GM13977 (cell line): Measurements from ENCODE around the gene INPP4B.

Experiments used
- DNase-seq: peaks from one replicate; pipeline ENCODE4 v3.0.0; 2012; ENCODE audit warnings: low spot score
- CTCF ChIP-seq: IDR thresholded peaks from 2 replicates; pipeline ENCODE4 v1.5.1; 2012; ENCODE audit warnings: mild to moderate bottlenecking, control low read depth; ENCODE audit not compliant: insufficient read depth; ENCODE audit errors: extremely low read depth, missing control alignments
- in situ Hi-C: fragments of 300-500 bp; cut with MboI; formaldehyde crosslinking; loops from one replicate; pipeline ENCODE4 v1.12.0; 2022; ENCODE audit warnings: low sequenced_read_pairs, low pct_unique_long_range_greater_than_20kb, mixed read lengths, inconsistent platforms; ENCODE audit not compliant: unreplicated experiment

The INPP4B gene

GRCh38 chr4:142850478-142850877 lies 4.4 kb upstream of the INPP4B start:
- in situ Hi-C loops: no loop called here
- TF ChIP-seq CTCF: no peak
- no peak for DNase-seq

DNA sequence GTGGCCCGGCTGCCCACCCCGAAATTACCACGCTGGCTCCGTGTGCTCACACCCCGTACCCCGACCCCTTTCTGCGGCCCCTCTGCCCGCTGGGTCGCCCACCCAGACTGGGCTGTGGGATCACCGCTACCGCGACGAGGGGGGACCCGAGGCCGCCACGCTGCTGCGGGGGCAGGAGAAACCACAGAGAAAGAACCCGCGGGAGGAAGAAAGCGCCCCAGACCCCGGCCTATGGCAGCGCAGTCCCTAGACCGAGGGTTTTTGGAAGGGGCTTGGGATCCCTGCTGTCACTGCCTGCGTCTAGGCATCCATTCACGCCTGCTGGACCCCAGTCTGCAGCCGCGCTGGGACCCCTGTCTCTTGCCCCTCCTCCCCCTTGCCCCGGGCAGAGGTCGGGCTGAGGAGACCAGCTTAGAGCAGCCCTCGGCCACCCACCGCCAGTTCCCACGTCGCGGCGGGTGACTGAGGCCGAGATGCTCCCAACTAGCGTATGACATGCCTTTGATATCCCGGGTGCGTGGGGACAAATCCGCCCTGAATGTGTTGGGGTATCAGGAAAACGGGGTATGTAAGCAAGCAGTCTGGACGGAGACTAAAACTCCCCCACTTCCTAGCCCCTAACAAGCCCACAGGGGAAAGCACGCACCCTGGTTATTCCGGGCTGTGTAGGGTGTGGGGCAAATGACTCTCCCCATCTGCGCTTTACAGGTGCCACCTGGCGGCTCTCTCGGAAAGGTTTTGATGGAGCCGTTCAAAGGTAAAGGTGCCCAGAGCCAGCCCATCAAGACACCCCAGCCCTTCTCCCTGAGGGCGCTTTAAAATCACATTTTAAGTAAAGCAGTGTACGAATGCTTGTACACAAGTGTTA lies 862 bp upstream of the INPP4B start:
- in situ Hi-C loops: no loop called here
- peak; percentile 32 for TF ChIP-seq CTCF
- DNase-seq: peak; percentile 22

GRCh38 chr4:142845293-142846107 lies 601 bp downstream of the INPP4B start:
- in situ Hi-C loops: no loop called here
- TF ChIP-seq CTCF: no peak
- DNase-seq: peak; percentile 4

DNA sequence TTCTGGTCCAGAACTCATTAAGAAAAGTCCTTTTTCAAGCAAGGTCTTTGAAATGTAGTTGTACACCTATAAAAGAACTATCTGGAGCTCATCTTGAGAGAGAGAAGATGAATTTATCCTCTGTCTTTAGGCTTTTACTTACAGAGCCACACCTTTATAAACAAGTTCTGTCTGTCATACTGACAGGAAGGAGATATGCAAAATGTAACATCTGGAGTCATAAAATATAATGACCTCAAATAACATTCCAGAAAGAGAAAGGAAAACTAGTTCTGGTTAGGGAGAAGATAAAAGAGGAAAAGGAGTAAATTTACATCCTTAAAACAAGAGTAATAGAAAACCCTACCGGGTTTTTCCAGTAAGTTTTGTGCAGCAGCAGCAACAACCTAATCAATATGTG lies 1.3 kb downstream of the INPP4B start:
- no peak for TF ChIP-seq CTCF
- in situ Hi-C loops: no loop called here
- no peak for DNase-seq

DNA sequence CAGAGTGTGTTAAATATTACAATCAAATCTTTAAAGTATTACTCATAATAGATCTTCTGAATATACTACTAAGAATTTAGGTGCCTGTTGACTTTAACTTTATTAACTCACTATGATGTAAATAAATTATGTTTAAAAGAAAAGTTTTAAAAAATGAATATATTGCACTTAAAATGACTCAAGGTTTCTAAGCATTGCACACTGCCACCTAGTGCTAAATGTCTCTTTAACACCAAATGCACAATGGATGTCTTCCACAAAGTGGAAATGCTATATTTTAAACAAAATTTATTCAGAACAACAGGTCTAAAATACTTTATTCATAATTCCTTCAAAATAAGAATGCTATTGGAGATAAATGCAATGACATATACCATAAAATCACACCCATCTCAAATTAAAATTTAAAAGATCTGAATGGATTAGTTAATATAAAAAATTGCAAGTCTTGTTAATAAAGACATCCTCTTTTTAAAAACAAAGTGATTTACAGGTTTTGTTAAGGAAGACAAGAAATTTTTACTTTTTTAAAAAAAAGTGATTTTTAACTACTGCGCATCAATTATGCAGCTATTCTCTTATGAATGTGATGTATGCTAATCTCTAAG lies 5.5 kb downstream of the INPP4B start:
- in situ Hi-C loops: no loop called here
- TF ChIP-seq CTCF: peak; percentile 50
- peak; percentile 9 for DNase-seq

GRCh38 chr4:142838778-142839177 lies 7.3 kb downstream of the INPP4B start:
- DNase-seq: no peak
- in situ Hi-C loops: no loop called here

More at GRCh38 chr4:142838778-142839177, 7.3 kb downstream of the INPP4B start:
- no peak for TF ChIP-seq CTCF
